ENCODE data around the gene TACC3.

GRCh38 chr4:1759170-1759817 lies 38.0 kb downstream of the TACC3 start:
- TF ChIP-seq CTCF (IDR thresholded peaks at IDR 0.05) (no peak), POLR2AphosphoS5 (IDR thresholded peaks at IDR 0.05; ENCODE audit: low read depth, low read length) (no peak), TCF7L2 (IDR thresholded peaks at IDR 0.05; ENCODE audit: low read depth, low read length) (no peak), REST (IDR thresholded peaks at IDR 0.05; ENCODE audit: insufficient read depth in 1 of 2, low read depth in 2 of 2, low read length in 1 of 2) (no peak), SIN3A (IDR thresholded peaks at IDR 0.05; ENCODE audit: borderline replicate concordance, insufficient read depth, low read depth, low read length) (no peak)

Data from Panc1 (cell line).